ENCODE measurements around the gene ZNF207.
A peak's percentile ranks its signal among the peaks of the same experiment; 100 is the strongest.

Gene ZNF207

DNA sequence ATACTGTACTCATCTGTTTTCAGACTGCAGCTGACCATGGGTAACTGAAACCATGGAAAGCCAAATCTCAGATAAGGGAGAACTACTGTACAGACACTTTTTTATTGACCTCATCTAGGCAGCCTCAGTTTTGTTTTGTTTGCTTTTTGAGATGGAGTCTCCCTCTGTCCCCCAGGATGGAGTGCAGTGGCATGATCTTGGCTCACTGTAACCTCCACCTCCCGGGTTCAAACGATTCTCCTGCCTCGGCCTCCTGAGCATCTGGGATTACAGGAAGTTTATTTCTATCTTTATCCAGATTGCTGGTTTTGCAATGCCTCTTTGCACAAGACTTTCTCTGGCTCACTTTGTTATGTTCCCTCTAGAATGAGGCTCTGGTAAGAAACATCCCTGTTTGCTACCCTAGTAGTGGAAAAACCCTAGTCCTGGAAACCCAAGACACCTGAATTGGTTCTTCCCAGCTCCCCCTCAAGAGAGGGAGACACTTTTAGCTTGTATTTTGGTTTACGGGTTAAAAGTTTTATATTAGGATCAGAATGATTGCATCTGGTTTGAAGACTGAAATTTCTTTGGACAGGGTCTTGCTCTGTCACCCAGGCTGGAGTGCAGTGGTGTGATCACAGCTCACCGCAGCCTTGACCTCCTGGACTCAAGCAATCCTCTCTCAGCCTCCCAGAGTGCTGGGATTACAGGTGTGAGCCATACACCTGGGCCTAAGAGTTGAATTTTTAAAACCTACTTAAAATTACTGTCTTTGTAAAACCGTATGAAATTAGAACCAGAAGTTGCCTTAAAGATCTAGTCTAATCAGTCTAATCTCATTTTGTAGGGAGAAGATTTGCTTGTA is 38.9 kb downstream of the ZNF207 start:
- POLR2A ChIA-PET = interaction anchor here (1.0 kb wide), 1 partner anchor 37 kb away, joined by 5 read pairs; no protein-coding TSS in a partner anchor
- CTCF ChIA-PET = no interaction called here
- peaks cover 0 to 7% of the 10 kb centered on the region in 2 experiments; a peak in 2 of 3 replicates for H3K36me3 ChIP-seq (ENCODE audit: control insufficient read depth in 2 of 2, insufficient read depth in 1 of 2, low read length in 2 of 2)
- H3K4me1 ChIP-seq (ENCODE audit: control insufficient read depth, insufficient read depth, low read length) = no peaks in the 10 kb centered on the region
- H3K4me3 ChIP-seq (ENCODE audit: low read depth, low read length) = no peak overlapping the region
- H3K27ac ChIP-seq (ENCODE audit: extremely low read depth, low read depth, low read length) = no peak overlapping the region
- no peak for TF ChIP-seq ZNF169 (tag by site-specific recombination; IDR thresholded peaks at IDR 0.05)
- TF ChIP-seq, protein P1, sequence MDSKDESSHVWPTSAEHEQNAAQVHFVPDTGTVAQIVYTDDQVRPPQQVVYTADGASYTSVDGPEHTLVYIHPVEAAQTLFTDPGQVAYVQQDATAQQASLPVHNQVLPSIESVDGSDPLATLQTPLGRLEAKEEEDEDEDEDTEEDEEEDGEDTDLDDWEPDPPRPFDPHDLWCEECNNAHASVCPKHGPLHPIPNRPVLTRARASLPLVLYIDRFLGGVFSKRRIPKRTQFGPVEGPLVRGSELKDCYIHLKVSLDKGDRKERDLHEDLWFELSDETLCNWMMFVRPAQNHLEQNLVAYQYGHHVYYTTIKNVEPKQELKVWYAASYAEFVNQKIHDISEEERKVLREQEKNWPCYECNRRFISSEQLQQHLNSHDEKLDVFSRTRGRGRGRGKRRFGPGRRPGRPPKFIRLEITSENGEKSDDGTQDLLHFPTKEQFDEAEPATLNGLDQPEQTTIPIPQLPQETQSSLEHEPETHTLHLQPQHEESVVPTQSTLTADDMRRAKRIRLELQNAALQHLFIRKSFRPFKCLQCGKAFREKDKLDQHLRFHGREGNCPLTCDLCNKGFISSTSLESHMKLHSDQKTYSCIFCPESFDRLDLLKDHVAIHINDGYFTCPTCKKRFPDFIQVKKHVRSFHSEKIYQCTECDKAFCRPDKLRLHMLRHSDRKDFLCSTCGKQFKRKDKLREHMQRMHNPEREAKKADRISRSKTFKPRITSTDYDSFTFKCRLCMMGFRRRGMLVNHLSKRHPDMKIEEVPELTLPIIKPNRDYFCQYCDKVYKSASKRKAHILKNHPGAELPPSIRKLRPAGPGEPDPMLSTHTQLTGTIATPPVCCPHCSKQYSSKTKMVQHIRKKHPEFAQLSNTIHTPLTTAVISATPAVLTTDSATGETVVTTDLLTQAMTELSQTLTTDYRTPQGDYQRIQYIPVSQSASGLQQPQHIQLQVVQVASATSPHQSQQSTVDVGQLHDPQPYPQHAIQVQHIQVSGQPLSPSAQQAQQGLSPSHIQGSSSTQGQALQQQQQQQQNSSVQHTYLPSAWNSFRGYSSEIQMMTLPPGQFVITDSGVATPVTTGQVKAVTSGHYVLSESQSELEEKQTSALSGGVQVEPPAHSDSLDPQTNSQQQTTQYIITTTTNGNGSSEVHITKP (tag by site-specific recombination; IDR thresholded peaks at IDR 0.05) = peak; percentile 75
- no peaks in the 10 kb centered on the region for H3K9me3 ChIP-seq (ENCODE audit: control insufficient read depth, insufficient read depth, low read depth, low read length)

DNA sequence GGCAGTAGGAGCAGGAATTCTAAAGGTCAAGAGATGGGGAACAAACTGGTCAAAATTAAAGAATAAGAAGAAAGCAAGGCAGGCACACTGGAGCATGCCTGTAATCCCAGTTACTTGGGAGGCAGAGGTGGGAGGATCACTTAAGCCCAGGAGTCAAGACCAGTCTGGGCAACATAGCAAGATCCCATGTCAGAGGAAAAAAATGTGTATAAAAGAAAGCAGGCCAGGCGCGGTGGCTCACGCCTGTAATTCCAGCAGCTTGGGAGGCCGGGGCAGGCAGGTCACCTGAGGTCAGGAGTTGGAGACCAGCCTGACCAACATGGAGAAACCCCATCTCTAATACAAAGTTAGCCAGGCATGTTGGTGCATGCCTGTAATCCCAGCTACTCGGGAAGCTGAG is 43.9 kb downstream of the ZNF207 start:
- Histone ChIP-seq H3K9me3 (ENCODE audit: control insufficient read depth, insufficient read depth, low read depth, low read length) (no peaks in the 10 kb centered on the region), H3K27ac (ENCODE audit: extremely low read depth, low read depth, low read length) (no peak overlapping the region), H3K4me1 (ENCODE audit: control insufficient read depth, insufficient read depth, low read length) (no peaks in the 10 kb centered on the region), H3K4me3 (ENCODE audit: low read depth, low read length) (no peak overlapping the region), H3K36me3 (ENCODE audit: control insufficient read depth in 2 of 2, insufficient read depth in 1 of 2, low read length in 2 of 2) (peaks cover 0 to 7% of the 10 kb centered on the region in 2 experiments; a peak in 2 of 3 replicates)
- CTCF ChIA-PET = no interaction called here
- POLR2A ChIA-PET = interaction anchor here (0.7 to 1.5 kb wide), 2 partner anchors 10 to 87 kb away, joined by 3 to 4 read pairs; no protein-coding TSS in a partner anchor
- TF ChIP-seq ZNF121 (tag by site-specific recombination; IDR thresholded peaks at IDR 0.05) = peak; percentile 73; the same call in 1 of the 2 replicates
- TF ChIP-seq MEIS1 (CRISPR knock-in tag; IDR thresholded peaks at IDR 0.05; ENCODE audit: borderline replicate concordance) = no peak

DNA sequence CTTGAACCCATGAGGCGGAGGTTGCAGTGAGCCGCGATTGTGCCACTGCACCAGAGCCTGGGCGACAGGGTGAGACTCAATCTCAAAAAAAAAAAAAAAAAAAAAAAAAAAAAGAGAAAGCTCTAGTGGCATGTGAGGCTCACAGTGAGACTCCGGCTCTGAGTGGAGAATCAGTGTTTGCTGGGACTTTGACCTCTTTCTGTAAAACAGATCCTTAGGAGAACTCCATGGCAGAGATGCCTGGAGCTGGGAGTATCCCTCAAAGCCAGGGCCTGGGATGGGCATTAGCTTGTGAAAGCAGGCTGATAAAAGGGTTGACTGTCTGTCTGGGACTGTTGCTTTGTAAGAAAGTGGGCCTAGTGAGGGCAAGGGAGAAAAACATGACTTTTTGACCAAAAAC is 46.4 kb downstream of the ZNF207 start:
- CTCF ChIA-PET = no interaction called here
- Histone ChIP-seq H3K9me3 (ENCODE audit: control insufficient read depth, insufficient read depth, low read depth, low read length) (no peaks in the 10 kb centered on the region), H3K27ac (ENCODE audit: extremely low read depth, low read depth, low read length) (no peak overlapping the region), H3K4me1 (ENCODE audit: control insufficient read depth, insufficient read depth, low read length) (no peaks in the 10 kb centered on the region), H3K4me3 (ENCODE audit: low read depth, low read length) (no peak overlapping the region), H3K36me3 (ENCODE audit: control insufficient read depth in 2 of 2, insufficient read depth in 1 of 2, low read length in 2 of 2) (peaks cover 0 to 7% of the 10 kb centered on the region in 2 experiments; a peak in 2 of 3 replicates)
- POLR2A ChIA-PET = interaction anchor here (0.6 to 1.2 kb wide), 2 partner anchors 12 to 1285 kb away, joined by 3 to 5 read pairs; no protein-coding TSS in a partner anchor
- TF ChIP-seq WT1 (tag by site-specific recombination; IDR thresholded peaks at IDR 0.05) = no peak
- TF ChIP-seq ZNF560 (tag by site-specific recombination; IDR thresholded peaks at IDR 0.05; ENCODE audit: borderline replicate concordance) = no peak
- TF ChIP-seq TRIM28 (IDR thresholded peaks at IDR 0.05; ENCODE audit: borderline replicate concordance, low read length) = no peak
- no peak for TF ChIP-seq ZNF785 (tag by site-specific recombination; IDR thresholded peaks at IDR 0.05)
- no peak for TF ChIP-seq ZNF558 (tag by site-specific recombination; IDR thresholded peaks at IDR 0.05)
- TF ChIP-seq ZNF24 (tag by site-specific recombination; IDR thresholded peaks at IDR 0.05) = no peak
- no peak for TF ChIP-seq KLF16 (tag by site-specific recombination; IDR thresholded peaks at IDR 0.05)
- TF ChIP-seq ZNF660 (tag by site-specific recombination; IDR thresholded peaks at IDR 0.05) = no peak
- TF ChIP-seq ZNF292 (tag by site-specific recombination; IDR thresholded peaks at IDR 0.05; ENCODE audit: borderline replicate concordance, low read depth) = no peak
- no peak for TF ChIP-seq ZNF266 (tag by site-specific recombination; IDR thresholded peaks at IDR 0.05; ENCODE audit: low read depth)
- no peak for TF ChIP-seq KLF7 (tag by site-specific recombination; IDR thresholded peaks at IDR 0.05; ENCODE audit: borderline replicate concordance)
- TF ChIP-seq, protein P2, sequence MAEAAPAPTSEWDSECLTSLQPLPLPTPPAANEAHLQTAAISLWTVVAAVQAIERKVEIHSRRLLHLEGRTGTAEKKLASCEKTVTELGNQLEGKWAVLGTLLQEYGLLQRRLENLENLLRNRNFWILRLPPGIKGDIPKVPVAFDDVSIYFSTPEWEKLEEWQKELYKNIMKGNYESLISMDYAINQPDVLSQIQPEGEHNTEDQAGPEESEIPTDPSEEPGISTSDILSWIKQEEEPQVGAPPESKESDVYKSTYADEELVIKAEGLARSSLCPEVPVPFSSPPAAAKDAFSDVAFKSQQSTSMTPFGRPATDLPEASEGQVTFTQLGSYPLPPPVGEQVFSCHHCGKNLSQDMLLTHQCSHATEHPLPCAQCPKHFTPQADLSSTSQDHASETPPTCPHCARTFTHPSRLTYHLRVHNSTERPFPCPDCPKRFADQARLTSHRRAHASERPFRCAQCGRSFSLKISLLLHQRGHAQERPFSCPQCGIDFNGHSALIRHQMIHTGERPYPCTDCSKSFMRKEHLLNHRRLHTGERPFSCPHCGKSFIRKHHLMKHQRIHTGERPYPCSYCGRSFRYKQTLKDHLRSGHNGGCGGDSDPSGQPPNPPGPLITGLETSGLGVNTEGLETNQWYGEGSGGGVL (tag by site-specific recombination; IDR thresholded peaks at IDR 0.05) = no peak
- TF ChIP-seq FEZF1 (tag by site-specific recombination; IDR thresholded peaks at IDR 0.05) = no peak
- TF ChIP-seq, protein P1 (tag by site-specific recombination; IDR thresholded peaks at IDR 0.05) = no peak
- TF ChIP-seq EGR2 (tag by site-specific recombination; IDR thresholded peaks at IDR 0.05; ENCODE audit: low read depth) = no peak
- no peak for TF ChIP-seq ZNF521 (tag by site-specific recombination; IDR thresholded peaks at IDR 0.05)
- no peak for TF ChIP-seq SCRT2 (tag by site-specific recombination; IDR thresholded peaks at IDR 0.05)
- TF ChIP-seq ZNF510 (tag by site-specific recombination; IDR thresholded peaks at IDR 0.05; ENCODE audit: insufficient replicate concordance) = no peak
